Central memory CD4-positive, alpha-beta T cell (primary cell): ENCODE data around the gene LRMDA.
"Not testable (repeated sequence)": the region's sequence is repeated elsewhere in the genome, so short reads cannot be mapped to it uniquely, and the experiment has no call there.

Source experiments
- DNase-seq: peaks from one replicate; pipeline ENCODE4 v3.0.0; 2022

LRMDA gene

GRCh38 chr10:75722609-75723008, 291.2 kb downstream of the LRMDA start:
- no peak for DNase-seq

- DNase-seq = no peak
Measured at GRCh38 chr10:75723319-75723980, 292.0 kb downstream of the LRMDA start.

DNA sequence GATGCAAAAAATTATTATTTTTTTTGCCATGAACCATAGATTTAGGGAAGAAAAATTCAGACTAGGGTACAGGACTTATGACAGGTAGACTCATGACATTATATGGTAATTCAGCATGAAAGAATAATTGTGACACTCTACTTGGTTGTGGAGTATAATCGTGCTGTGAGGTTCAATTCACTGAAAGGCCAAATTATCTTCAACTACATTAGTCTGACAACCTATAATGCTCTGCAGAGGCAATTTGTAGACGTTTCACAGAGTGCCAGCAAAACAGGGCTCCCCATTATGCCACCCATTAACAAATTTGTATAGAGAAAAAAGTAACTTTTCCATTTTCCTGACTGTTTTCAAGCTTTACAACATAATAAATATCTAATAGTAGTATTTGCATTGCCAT, 292.6 kb downstream of the LRMDA start:
- no peak for DNase-seq

DNA sequence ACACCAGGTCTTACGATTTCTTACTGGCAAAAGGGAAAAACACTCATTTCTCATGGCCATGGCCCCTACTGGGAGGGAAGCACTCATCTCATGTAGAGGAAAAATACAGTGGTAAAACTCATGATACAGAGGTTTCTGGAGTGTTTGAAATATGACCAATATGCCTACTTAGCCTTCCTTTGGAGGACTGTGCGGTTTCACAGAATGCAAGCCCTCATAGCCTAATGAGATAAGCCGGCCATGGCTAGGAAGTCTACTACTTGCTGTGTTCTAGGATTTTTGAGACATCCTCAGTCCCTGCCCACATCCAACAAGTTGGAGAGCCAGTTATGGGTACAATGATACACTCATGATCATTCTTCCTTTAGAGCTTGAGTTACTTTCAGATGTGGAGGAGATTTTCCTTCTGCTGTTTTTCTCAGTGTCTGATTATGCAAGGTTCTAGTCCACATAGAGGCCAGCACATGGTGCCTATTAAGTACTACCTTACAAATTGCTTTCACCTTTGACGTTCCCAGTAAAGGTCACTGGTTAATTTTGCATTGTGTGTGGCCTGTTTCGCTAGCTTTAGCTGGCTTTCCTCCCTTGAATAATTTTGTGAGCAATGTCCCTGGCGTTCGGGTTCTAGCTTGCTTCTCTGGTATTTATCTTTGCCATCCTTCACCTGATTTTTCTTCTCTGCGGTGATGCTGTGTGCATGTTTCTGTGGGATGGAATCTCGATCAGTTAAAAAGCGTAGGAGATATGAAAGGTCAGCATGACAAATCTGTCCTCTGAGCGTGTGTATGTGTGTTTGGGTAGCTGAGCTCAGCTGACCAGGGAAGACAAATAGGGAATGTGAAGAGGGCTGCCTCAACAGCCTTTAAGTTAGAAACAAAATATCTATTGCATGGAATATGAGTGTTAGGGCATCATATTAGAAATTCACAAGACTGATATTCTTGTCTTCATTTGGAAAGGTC, 295.4 kb downstream of the LRMDA start:
- DNase-seq = no peak

DNA sequence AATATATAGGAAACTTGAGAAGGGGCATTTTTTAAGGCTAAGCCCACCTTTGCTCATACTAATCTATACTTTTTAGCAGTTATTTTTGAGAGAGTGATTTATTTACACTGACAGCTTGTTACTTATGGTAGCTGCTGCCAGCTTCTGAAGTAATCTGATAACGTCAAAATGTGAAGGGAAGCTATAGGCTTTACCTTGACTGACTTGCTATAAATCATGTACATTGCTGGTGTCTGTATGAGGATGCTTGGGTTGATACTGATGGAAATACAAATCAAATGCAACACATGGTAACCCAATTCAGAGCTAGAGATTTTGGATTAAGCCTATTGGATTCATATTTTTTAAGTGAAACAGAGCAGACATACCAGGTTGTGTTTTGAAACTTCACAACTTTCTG, 299.4 kb downstream of the LRMDA start:
- DNase-seq = no peak

- no peak for DNase-seq
Measured at GRCh38 chr10:75733135-75733890, 301.9 kb downstream of the LRMDA start.

DNA sequence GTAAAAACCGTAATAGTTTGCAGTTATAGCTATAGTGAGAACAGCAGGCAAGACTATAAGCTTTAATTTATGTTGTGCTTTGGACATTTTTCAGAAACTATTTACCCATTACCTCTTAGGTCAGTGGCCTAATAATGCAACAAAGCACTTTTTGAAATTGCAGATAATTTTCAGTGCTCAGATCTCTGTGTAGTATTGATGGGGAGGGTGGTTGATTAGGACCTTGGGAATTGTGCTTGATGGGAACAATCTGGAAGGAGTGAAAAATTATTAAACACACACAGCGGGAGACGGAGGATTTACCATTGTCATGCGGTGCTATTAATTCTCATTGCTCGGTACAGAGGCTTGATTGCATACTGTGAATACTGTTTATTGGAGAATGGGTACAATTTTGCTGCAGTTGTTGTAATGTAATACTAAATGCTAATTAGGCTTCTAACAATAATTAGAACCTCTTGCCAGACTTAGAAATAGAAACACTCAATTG, 304.8 kb downstream of the LRMDA start:
- DNase-seq = no peak

DNA sequence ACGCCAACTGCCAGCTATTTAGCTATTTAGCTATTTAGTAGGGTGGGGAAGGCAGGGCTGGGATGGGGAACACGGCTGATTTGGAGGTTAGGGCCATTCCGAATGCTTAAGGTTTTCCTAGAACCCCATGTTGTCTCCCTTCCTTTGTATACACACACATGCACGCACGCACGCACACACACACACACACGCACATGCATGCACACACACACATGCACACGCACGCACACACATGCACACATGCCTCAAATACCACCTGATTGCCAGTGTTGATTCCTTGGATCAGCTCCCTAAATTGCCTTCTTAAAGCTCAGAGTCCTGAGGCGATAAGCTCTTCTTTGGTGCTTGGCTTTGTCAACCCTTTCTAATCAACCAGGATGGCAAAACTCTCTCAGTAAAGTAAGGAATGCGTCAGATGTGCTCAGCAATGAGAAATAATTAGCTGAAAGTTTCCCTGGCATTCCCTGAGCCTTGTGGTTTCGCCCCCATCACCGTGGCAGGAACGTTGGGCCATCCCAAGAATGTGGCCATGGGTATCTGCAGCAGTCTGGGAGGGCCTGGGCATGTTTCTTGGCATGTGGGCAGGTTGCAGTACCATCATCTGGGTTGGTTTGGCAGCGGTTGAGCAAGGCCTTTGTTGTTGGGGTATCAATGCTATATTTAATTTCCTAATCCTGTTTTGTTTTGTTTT, 305.6 kb downstream of the LRMDA start:
- no peak for DNase-seq

GRCh38 chr10:75737580-75737949, 306.1 kb downstream of the LRMDA start:
- no peak for DNase-seq

DNA sequence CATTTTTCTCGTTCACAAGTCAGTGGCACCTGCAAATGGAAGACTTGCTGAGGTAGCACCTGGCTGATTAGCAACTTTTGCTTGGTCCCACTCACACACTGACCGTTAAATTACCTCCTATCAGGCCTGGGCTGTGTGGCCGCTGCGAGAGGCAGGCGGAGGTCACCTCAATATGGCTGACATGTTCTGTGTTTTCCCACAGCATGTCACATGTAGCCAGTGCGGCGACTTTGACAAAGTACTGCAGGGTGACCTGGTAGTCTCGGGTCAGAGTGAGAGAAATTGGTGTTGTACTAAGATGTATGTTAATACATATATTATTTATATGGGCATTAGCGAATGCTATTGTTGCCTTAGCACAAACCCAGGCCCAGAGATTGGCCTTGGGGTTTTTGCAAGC, 307.5 kb downstream of the LRMDA start:
- DNase-seq = no peak

DNA sequence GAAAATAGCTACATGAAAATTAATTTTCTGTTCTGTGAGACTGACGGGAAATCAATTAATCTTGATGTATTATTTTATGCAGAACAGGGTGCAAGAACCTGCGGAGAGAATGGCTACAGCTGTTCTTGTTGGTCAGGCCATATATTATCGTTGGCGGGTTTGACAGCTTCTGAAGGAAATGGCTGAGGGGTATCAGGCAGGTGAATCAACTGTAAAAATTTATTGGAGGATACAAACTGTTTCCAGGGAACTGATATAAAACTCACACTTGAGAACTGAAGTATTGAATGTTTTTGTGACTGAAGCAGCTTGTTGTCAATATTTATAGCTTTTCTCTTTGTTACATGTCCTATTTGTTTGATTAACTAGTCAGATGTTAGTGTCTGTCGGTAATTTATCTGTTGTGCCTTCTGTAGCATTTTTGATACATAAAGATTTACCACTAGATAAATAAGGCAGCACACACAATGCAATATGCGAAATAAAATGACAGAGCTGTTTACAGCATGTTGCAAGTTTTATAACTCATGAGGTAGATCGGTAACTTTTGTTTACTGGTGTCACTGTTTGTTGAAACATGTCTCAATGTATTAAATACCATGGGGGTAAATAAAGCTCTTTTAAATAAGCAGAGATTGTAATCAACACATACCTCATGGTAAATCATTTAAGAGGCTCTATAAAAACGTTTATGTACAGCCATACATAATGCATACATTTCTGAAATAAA, 308.2 kb downstream of the LRMDA start:
- no peak for DNase-seq

DNA sequence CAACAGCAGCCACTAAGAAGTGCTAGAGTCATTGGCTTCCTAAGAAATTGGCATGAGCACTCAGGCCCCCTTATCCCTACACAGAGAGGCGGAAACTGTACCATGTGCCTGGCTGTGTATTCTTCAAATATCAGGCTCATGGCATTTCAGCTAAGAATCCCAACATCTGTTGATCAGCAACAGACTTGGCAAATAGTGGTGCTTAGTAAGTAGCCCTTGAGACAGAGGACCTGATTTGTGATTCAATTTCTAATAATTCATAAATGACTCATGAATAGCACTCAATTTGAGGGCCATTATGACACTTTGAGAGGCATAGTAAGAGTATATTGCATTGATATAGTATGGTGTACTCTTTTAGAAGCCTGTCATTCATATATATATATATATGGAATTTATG, 309.1 kb downstream of the LRMDA start:
- no peak for DNase-seq

- no peak for DNase-seq
Measured at GRCh38 chr10:75742355-75742754, 310.9 kb downstream of the LRMDA start.

- DNase-seq = no peak
Measured at GRCh38 chr10:75743291-75743778, 311.9 kb downstream of the LRMDA start.

GRCh38 chr10:75744261-75744660, 312.8 kb downstream of the LRMDA start:
- DNase-seq = no peak

GRCh38 chr10:75746356-75746755, 314.9 kb downstream of the LRMDA start:
- no peak for DNase-seq

DNA sequence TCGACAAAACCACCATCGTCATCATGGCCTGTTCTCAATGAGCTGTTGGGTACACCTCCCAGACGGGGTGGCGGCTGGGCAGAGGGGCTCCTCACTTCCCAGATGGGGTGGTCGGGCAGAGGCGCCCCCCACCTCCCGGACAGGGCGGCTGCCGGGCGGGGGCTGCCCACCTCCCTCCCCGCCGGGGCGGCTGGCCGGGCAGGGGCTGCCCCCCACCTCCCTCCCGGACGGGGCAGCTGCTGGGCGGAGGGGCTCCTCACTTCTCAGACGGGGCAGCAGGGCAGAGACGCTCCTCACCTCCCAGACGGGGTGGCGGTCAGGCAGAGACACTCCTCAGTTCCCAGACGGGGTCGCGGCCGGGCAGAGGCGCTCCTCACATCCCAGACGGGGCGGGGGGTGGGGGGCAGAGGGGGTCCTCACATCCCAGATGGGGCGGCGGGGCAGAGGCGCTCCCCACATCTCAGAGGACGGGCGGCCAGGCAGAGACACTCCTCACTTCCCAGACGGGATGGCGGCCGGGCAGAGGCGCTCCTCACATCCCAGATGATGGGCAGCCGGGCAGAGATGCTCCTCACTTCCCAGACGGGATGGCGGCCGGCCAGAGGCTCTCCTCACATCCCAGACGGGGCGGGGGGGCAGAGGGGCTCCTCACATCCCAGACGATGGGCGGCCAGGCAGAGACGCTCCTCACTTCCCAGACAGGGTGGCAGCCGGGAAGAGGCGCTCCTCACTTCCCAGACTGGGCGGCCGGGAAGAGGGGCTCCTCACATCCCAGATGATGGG, 318.9 kb downstream of the LRMDA start:
- DNase-seq = not testable (repeated sequence)

DNA sequence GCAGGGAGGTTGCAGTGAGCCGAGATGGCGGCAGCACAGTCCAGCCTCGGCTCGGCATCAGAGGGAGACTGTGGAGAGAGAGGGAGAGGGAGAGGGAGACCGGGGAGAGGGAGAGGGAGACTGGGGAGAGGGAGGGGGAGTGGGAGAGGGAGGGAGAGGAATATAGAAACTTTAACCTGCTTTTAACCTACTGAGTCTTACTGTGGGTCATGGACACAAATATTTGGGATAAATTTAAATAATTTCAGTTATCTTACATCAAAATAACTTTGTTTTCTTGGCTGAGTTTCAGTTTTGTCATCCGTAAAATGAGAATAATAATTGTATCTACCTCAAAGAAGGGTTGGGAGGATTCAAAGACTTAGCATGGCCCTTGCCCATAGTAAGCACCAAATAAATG, 319.8 kb downstream of the LRMDA start:
- DNase-seq = no peak

DNA sequence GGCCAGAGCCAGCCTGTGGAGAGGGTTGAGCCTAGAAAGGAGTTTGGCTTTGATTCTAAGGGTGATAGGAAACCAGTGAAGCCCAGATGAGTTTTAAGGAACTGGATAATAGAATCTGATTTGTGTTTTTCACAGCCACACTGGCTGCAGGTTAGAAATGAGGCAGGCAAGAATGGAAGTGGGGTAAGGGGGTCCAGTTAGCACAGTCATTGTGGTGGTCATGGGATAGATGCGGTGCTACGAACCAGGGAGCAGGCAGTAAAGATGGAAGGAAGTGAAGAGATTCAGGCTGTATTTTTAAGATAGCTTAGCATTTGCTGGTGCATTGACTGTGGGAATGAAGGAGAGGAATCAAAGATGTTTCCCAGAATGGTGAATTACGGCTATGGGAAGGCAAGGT, 322.2 kb downstream of the LRMDA start:
- no peak for DNase-seq

DNA sequence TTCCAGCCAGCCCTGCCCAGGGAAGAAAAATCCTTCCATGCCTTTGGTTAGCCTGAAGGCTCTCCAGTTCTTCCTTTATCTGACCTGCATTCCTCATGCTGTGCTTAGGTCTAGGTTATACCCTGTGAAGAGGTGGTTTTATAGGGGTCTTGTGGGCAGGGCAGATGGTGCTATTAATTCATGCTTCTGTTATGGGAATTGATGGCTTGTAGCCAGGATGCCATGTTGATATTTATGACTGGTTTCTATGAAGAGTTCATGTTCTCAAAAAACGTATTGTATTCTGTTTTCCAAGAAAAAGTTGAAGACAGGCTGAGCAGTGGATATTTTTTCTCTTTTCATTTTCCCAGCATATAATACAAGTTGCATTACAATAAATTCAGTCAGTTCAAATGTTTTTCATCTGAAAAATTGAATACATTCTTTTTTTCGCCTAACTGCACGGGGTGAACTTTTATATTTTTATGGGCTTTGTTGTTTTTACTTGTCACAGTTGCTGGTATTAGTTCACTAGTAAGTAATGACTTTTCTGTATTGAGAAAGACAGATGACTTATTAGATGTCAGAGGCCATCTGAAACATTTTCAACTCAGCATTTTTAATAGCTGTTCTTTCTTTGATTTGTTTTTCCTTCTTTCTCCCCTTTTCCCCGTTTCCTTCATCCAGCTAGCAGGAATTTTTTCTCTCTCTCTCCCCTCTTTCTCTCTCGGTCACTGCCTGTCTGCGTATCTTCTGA, 322.8 kb downstream of the LRMDA start:
- DNase-seq = no peak
